ENCODE results near the gene HS3ST6. TPM values are rescaled to one million over a fixed set of nuclear protein-coding genes. Genes with fewer than 3 reads are reported as not detected.

Gene HS3ST6
- total RNA-seq, result 0.12 and 0.34 TPM in 2 replicates

GRCh38 chr16:1918351-1919326 lies at the start of gene HS3ST6:
Gene HS3ST6, minus strand, starts transcription at chr16:1918415. Its CDS starts 92 bp downstream, at chr16:1918323.

DNA sequence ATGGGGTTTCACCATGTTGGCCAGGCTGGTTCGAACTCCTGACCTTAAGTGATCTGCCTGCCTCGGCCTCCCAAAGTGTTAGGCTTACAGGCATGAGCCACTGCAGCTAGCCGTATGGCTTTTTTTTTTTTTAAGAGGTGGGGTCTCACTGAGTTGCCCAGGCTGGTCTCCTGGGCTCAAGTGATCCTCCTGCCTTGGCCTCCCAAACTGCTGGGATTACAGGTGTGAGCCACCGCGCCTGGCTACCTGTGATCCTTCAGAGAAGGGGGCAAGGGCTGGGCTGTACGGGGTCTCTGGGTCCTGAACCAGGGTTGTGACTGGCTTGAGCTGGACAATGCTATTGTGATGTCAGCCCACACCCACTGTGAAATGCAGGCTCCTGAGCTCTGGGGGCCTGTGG lies 48.2 kb upstream of the HS3ST6 start, which contains the start of gene RNF151:
TSS of gene RNF151 (plus strand) at position 397 of the 400 bp plus-strand sequence. CDS start 26 bp downstream, outside the sequence.

DNA sequence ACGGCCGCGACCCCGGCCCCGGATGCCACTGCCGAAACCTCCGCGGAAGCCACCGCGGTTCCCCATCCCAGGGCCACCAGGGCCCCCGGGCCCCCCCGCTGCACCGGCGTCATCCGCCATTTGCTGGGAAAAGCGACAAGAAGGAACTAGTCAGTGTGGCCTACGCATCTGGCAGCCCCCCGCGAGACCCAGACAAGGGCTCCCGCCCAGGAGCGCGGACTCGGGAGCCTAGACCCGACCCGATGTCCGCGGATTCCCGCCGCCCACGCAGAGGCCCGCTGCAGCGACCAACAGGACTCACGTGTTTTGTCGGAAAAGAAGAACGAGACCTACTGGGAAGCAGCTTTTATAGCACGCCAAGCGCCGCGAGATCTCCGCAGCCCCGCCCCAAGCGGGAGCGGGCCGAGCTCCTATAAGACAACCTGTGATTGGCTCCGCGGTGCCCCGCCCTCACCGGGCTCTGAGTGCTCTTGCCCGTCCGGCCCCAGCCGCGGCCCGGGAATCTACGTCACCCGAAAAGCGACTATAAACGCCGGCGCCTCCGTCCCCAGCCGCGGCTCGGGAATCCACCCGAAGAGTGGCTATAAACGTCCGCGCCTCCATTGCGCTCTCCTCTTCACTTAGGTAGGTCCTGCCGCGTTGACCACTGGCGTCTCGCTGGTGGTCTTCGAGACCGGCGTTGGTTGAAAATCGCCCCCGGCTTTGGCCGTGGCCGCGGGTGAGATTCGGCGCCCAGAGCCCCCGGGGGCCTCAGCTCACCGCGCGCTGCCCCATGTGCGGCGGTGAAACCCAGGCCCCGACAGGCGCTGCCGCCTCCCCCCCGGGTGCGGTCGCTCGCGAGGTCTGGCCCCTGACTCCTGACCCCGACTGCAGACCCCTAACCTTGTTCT lies 46.5 kb upstream of the HS3ST6 start, which contains the start of gene RPS2:
TSS of gene RPS2 (minus strand) at position 321 of the 890 bp plus-strand sequence. CDS start at position 120, 201 bp downstream.

DNA sequence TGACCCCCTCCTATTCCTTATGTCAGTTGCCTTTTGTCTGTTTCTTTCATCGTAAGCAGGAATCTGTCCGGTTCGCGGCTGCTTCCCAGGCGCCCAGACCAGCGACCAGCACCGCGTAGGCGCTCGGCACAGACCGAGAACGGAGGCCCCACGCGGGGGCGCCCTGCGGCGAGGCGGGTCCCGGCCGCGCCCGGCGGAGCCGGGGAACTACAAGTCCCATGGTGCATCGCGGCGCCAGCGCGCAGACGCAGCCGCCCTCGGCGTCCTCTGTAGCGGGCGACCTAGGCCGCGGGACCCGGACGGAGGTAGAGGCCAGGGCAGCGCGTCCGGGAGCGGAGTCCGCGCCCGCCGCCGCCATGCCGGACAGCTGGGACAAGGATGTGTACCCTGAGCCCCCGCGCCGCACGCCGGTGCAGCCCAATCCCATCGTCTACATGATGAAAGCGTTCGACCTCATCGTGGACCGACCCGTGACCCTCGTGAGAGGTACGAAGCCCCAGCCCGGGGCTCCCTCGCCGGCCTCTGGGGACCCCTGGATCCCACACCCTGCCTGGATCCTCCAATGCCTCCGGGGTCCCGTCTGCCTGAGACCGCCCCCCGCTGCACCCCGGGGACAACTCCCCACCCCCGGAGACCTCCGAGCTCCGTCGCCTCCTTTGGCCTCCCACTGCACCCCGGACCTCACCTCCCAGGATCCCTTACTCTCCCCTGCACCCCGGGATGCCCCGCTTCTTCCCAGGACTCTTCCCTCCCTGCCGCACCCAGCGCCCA lies 41.2 kb upstream of the HS3ST6 start, which contains the start of gene NDUFB10:
TSS of gene NDUFB10 (plus strand) at position 270 of the 771 bp plus-strand sequence. CDS start at position 357, 87 bp downstream.

GRCh38 chr16:1942810-1943726 lies 24.9 kb upstream of the HS3ST6 start, which contains the start of gene MSRB1:
Gene MSRB1, minus strand, starts transcription at chr16:1943199. Its CDS starts 43 bp downstream, at chr16:1943156.

GRCh38 chr16:1871974-1872635 lies 46.1 kb downstream of the HS3ST6 start, which contains the start of gene MEIOB:
Gene MEIOB, minus strand, starts transcription at chr16:1872164. Its CDS starts 3,989 bp downstream, at chr16:1868175.

Other genes starting within 250 kb of the HS3ST6 start
- gene JPT2, start 240.1 kb downstream of the HS3ST6 start, total RNA-seq, result 34.8 and 38.2 TPM in 2 replicates
- gene MAPK8IP3, start 212.2 kb downstream of the HS3ST6 start, total RNA-seq, result 21.0 and 35.7 TPM in 2 replicates
- gene NME3, start 146.9 kb downstream of the HS3ST6 start, total RNA-seq, result 89.0 and 91.8 TPM in 2 replicates
- gene EME2, start 145.6 kb downstream of the HS3ST6 start, total RNA-seq, result 3.9 and 11.9 TPM in 2 replicates
- 85.5 and 88.4 TPM in 2 replicates for gene MRPS34, start 145.3 kb downstream of the HS3ST6 start, total RNA-seq
- 35.9 and 42.5 TPM in 2 replicates for gene SPSB3, start 135.8 kb downstream of the HS3ST6 start, total RNA-seq
- 87.6 and 105 TPM in 2 replicates for gene NUBP2, start 135.5 kb downstream of the HS3ST6 start, total RNA-seq
- not detected in 2 replicates for gene IGFALS, start 124.7 kb downstream of the HS3ST6 start, total RNA-seq
- 16.1 and 36.5 TPM in 2 replicates for gene HAGH, start 91.6 kb downstream of the HS3ST6 start, total RNA-seq
- 32.1 and 32.4 TPM in 2 replicates for gene FAHD1, start 91.2 kb downstream of the HS3ST6 start, total RNA-seq
- gene MEIOB, start 46.3 kb downstream of the HS3ST6 start, total RNA-seq, result 0.34 TPM in 1 of 2 replicates, not detected in the other
- 8.9 and 9.4 TPM in 2 replicates for gene MSRB1, start 24.8 kb upstream of the HS3ST6 start, total RNA-seq
- not detected in 2 replicates for gene RPL3L, start 36.3 kb upstream of the HS3ST6 start, total RNA-seq
- 234 and 254 TPM in 2 replicates for gene NDUFB10, start 41.1 kb upstream of the HS3ST6 start, total RNA-seq
- gene RPS2, start 46.4 kb upstream of the HS3ST6 start, total RNA-seq, result 4,233 and 5,666 TPM in 2 replicates
- not detected in 2 replicates for gene RNF151, start 48.4 kb upstream of the HS3ST6 start, total RNA-seq
- 27.9 and 35.8 TPM in 2 replicates for gene TBL3, start 53.6 kb upstream of the HS3ST6 start, total RNA-seq
- 2.1 TPM in 1 of 2 replicates, not detected in the other for gene NOXO1, start 63.1 kb upstream of the HS3ST6 start, total RNA-seq
- gene GFER, start 65.8 kb upstream of the HS3ST6 start, total RNA-seq, result 11.4 and 28.1 TPM in 2 replicates
- gene SYNGR3, start 71.6 kb upstream of the HS3ST6 start, total RNA-seq, result 1.3 and 1.4 TPM in 2 replicates
- gene ZNF598, start 91.4 kb upstream of the HS3ST6 start, total RNA-seq, result 31.0 and 49.6 TPM in 2 replicates
- 1.6 and 8.7 TPM in 2 replicates for gene NPW, start 101.4 kb upstream of the HS3ST6 start, total RNA-seq
- 19.3 and 52.7 TPM in 2 replicates for gene NHERF2, start 108.5 kb upstream of the HS3ST6 start, total RNA-seq
- gene NTHL1, start 129.4 kb upstream of the HS3ST6 start, total RNA-seq, result 19.2 and 23.6 TPM in 2 replicates
- gene TSC2, start 129.6 kb upstream of the HS3ST6 start, total RNA-seq, result 33.6 and 45.9 TPM in 2 replicates
- 177 and 192 TPM in 2 replicates for gene PKD1, start 217.5 kb upstream of the HS3ST6 start, total RNA-seq
- gene RAB26, start 230.2 kb upstream of the HS3ST6 start, total RNA-seq, result 1.9 TPM in 1 of 2 replicates, not detected in the other
- 59.3 and 62.7 TPM in 2 replicates for gene TRAF7, start 237.4 kb upstream of the HS3ST6 start, total RNA-seq

Measured in pericardium fibroblast (primary cell).